GM21381 (cell line): ENCODE data around the gene CARD11.
"Not testable (repeated sequence)": the region's sequence is repeated elsewhere in the genome, so short reads cannot be mapped to it uniquely, and the experiment has no call there.

Source experiments
- ATAC-seq: cut with Tn5 transposase; IDR thresholded peaks from one replicate; pipeline ENCODE4 v1.9.1; 2021; ENCODE audit warnings: mild to moderate bottlenecking, moderate library complexity; ENCODE audit not compliant: unreplicated experiment

The CARD11 gene

DNA sequence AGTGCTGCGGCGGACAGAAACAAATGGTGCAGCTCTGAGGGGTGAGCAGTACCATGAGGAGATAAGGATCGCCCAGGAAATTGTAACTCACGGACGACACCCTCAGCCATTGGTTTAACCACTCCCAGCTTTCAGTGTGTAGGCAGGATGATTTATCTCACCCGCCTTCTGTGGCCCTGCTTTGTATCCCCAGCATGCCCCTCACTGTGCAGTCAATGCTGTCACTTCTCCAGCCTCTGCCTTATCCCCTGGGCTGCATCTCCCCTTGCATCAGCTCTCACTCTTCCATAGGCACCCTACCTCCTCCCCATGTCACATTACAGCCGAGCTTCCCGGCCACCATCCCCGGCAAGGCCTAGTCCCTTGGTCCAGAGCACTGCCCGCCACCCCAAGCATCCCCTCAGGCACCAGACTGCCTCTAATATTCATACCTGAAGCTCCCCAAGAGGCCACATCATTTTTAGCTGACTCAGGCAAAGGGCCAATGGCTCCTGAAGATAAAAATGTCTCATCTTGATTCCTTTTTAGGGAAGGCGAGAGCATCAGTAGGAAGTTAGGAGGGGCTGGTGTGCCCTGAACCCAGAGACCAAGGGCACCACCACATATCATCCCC lies 77.1 kb downstream of the CARD11 start:
- no peak for ATAC-seq

DNA sequence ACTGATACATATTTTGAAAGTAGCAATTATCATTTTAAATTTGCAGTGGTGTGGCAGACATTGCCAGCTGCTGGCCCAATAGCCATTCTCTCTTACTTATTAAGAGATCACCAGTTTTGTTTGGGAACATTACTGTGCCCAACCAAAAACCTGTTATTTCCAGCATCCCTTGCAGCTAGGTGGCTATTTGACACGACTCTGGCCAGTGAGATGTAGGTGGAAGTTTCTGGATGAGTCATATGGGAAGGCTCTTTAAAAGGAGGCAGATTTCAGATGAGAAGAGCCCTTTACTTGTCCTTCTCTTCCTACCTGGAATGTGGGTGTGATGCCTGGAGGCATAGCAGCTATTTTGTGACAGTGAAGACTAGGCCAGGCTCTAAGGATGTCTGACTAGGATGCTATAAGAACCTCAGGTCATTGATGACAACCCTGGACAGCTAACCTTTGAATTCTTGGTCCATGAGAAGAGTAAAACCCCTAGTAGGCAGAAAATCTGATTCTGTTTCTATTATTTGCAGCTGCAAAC lies 77.9 kb downstream of the CARD11 start:
- ATAC-seq, result no peak

GRCh38 chr7:2965301-2965700 lies 78.4 kb downstream of the CARD11 start:
- no peak for ATAC-seq

GRCh38 chr7:2964208-2964607 lies 79.5 kb downstream of the CARD11 start:
- no peak for ATAC-seq

DNA sequence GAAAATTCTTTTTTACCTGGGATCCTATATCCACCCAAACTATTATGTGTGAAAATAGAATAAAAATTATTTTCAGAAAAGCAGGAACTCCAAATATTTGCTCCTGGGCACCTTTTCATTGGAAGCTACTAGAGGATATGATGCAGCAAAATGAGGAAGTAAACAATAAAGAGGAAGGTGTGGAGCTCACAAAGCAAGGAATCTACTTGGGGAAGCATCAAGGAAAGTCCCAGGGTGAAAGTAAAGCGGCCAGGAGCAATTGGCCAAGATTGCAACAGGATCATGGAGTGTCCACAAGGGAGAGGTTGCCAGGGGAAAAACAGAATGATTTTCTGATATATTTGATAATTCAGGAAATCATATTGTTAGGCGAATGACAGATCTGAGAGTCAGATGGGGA lies 80.8 kb downstream of the CARD11 start:
- ATAC-seq, result no peak

DNA sequence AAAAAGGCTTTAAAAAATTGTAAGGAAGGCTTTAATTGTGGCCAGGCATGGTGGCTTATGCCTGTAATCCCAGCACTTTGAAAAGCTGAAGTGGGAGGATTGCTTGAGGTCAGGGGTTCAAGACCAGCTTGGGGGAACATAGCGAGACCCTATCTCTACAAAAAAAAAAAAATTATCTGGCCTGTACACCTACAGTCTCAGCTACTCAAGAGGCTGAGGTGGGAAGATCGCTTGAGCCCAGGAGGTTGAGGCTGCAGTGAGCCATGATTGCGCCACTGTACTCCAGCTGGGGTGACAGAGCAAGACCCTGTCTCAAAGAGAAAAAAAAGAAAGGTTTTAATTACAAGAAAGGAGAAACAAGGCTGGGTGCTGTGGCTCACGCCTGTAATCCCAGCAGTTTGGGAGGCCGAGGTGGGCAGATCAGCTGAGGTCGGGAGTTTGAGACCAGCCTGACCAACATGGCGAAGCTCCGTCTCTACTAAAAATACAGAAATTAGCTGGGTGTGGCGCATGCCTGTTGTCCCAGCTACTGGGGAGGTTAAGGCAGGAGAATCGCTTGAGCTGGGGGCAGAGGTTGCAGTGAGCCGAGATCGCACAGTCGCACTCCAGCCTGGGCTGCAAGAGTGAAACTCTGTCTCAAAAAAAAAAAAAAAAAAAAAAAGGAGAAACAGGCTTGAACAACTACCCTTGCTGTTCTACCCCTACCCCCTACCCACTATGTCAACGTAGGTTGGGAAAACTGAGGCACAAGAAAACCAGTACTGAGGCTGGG lies 83.7 kb downstream of the CARD11 start:
- ATAC-seq, result no peak

DNA sequence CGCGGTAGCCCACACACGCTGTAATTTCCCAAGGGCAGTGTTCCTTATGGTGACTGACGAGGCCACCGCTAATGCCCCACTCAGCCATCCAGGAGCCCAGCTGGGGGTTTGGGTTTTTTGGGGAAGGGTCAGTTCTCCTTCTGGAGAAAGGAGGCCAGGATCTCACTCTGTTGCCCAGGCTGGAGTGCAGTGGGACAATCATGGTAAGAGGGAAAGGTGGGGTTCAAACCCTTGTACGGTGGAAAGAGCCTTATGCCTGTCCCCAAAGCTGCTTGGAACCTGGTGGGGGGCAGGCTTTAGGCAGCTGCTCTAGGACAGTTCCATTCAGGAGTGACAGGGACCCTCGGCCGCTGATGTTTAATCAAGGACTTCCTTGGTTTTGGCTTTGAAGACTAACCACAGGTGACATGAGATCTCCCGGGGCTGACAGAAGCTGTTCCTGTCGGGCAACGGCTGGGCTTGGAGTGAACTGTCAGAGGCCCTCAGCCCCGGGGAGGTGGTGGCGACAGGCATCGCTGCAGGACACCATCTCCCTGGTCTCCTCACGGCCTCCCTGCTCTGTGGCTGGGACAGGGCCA lies 84.5 kb downstream of the CARD11 start:
- ATAC-seq, result no peak

GRCh38 chr7:2958416-2959102 lies 85.1 kb downstream of the CARD11 start:
- no peak for ATAC-seq

GRCh38 chr7:2957369-2957727 lies 86.3 kb downstream of the CARD11 start:
- not testable (repeated sequence) for ATAC-seq

- no peak for ATAC-seq
Observed at GRCh38 chr7:2956526-2957368, 86.9 kb downstream of the CARD11 start.

- ATAC-seq, result no peak
Observed at GRCh38 chr7:2956076-2956475, 87.6 kb downstream of the CARD11 start.

DNA sequence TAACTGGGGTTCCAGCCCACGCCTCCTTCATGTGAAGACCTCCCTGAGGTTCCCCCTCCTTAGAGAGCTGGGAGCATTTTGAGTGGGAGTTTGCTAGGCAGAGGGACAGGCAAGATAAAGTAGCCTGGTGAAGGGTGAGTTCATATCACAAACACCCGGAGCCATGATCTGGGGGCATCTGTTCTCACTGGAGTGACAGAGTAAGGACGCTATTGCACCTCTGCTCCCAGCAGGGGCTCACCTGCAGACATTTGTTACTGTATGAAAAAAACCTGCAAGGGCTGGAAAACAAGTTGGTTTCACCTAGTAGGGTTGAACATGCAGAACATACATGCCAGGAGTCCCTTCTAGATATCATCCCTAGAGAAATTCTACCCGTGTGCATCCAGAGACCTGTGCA lies 88.4 kb downstream of the CARD11 start:
- no peak for ATAC-seq

- no peak for ATAC-seq
Observed at GRCh38 chr7:2954433-2954853, 89.2 kb downstream of the CARD11 start.

DNA sequence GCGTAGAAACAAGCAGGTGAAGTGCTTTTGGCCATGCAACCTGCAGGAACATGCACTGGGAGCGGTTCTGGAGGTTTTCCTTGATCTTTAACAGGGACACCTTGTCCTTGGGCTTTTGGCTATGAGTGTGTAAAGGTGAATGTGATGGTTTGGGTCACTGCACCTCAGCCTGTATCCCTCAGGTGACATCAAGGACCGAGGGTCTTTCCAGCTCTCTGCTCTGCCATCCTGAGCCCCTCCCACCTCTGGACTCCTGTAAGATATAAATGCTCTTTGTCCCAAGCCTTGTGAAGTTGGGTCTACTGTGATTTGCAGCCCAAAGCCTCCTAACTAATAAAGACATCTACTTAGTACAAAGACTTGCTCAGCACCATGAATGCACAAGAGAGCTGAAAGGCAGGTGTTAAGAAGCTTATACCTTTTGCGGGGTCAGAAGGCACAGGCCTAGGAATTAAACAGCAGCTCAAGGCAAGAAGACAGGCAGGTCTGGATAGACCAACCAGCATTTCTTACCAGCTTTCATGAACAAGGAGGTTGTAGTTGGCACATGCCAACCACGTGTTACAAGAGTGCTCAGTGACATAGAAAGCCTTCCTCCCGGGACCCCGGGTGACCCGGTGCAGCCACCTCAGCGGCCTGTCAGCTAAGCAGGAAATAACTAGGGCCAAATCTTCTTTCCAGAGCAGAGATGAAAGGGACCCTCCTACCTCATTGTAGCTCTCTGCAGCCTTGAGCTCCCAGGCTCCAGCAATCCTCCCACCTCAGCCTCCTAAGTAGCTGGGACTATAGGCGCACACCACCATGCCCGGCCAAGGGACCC lies 89.9 kb downstream of the CARD11 start:
- ATAC-seq, result no peak

DNA sequence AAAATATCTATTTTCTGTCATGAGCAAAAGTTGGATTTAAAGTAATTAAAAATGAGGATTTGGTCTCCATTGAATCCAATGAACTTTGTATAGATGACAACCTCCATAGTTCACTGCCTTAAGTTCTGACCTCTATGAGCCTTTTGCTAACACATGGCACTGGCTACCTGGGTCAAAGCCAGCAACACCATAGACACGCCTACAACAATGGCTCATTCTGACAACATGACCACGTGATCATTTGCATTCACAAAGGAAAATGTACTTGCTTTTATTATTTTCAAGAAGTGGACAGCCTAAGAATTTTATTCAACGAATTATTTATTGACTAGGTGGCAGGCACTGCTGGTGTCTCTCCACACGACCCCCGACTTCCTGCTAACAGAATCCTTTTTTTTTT lies 90.6 kb downstream of the CARD11 start:
- no peak for ATAC-seq

- no peak for ATAC-seq
Observed at GRCh38 chr7:2952316-2952715, 91.4 kb downstream of the CARD11 start.

GRCh38 chr7:2950578-2950977 lies 93.1 kb downstream of the CARD11 start:
- no peak for ATAC-seq

- no peak for ATAC-seq
Observed at GRCh38 chr7:2948749-2949148, 94.9 kb downstream of the CARD11 start.

DNA sequence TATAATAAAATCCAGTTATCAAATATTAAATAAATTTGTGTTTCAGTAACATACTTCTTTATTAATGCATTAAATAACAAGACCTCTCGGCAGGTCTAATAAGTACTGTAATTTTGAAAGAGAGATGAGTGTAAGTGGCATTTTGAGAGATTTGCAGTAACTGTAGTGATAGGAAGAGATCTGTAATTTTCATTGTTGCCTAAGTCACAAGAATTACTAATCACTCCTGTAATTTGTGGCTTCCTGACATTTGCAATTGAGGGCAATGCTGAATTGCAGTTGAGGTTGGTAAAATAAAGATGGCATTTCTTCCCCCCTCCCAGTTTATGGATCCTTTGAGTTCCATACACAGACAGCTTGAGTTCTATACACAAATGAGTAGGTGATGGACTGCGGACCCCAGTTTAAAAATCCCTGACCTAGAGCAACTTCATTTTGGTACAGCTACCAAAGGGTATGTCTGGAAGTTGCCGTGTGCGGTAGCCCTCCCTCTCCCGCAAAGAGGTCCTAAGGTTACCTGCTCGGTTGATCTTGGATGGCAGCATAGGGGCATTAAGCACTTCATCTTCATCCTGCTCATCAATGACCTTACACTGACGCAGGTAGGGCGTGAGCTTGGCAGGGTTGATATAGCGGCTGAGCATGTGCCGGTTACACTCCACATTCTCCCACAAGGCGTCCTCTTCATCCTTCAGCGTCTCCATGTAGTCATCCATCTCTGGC lies 96.4 kb downstream of the CARD11 start:
- ATAC-seq, result no peak
